ENCODE measurements around the gene ANTXRL. TPM values are rescaled to one million over a fixed set of nuclear protein-coding genes. Genes with fewer than 3 reads are reported as not detected.
"Not testable (repeated sequence)": the region's sequence is repeated elsewhere in the genome, so short reads cannot be mapped to it uniquely, and the experiment has no call there.

Gene ANTXRL
- total RNA-seq, 4 donors from 2014 or later = not detected

GRCh38 chr10:46272863-46273415 is 13.9 kb upstream of the ANTXRL start:
- intact Hi-C loops (cut with DNase I) = no loop called here
- no peaks in the 10 kb centered on the region for H3K4me1 ChIP-seq
- no peak overlapping the region for H3K4me3 ChIP-seq
- H3K27me3 ChIP-seq = no peaks in the 10 kb centered on the region
- DNase-seq = no peak
- 55 to 93% methylated on average over 3 of the region's 4 CpGs for WGBS, 2 donors
- H3K27ac ChIP-seq = no peak overlapping the region
- H3K9me3 ChIP-seq = no peaks in the 10 kb centered on the region
- TF ChIP-seq CTCF (IDR thresholded peaks at IDR 0.05) (no peak), POLR2A (IDR thresholded peaks at IDR 0.05) (no peak)
- H3K36me3 ChIP-seq = no peaks in the 10 kb centered on the region

- no peaks in the 10 kb centered on the region for H3K27me3 ChIP-seq
- no peaks in the 10 kb centered on the region for H3K4me1 ChIP-seq
- no peaks in the 10 kb centered on the region for H3K36me3 ChIP-seq
- no peaks in the 10 kb centered on the region for H3K9me3 ChIP-seq
- intact Hi-C loops (cut with DNase I) = no loop called here
- H3K4me3 ChIP-seq = no peak overlapping the region
- WGBS, 2 donors = 78 to 95% methylated on average over 2 to 5 of the region's 9 CpGs
- DNase-seq = no peak
- TF ChIP-seq CTCF (IDR thresholded peaks at IDR 0.05) (peak in 1 of 6 experiments; percentile 16), POLR2A (IDR thresholded peaks at IDR 0.05) (no peak)
- no peak overlapping the region for H3K27ac ChIP-seq
Observed at GRCh38 chr10:46273506-46274477, 13.0 kb upstream of the ANTXRL start.

- peaks cover 0 to 6% (median 0%) of the 10 kb centered on the region in 4 donors for H3K27me3 ChIP-seq
- H3K9me3 ChIP-seq = no peaks in the 10 kb centered on the region
- no peak overlapping the region for H3K4me3 ChIP-seq
- no peaks in the 10 kb centered on the region for H3K36me3 ChIP-seq
- no peak overlapping the region for H3K27ac ChIP-seq
- no peak for TF ChIP-seq POLR2A (IDR thresholded peaks at IDR 0.05)
- TF ChIP-seq CTCF (IDR thresholded peaks at IDR 0.05) = no peak
- DNase-seq = no peak
- intact Hi-C loops (cut with DNase I) = no loop called here
- 79 to 90% methylated on average over 2 of the region's 2 CpGs for WGBS, 2 donors
- H3K4me1 ChIP-seq = peaks cover 4 to 7% (median 5%) of the 10 kb centered on the region in 3 donors
Observed at GRCh38 chr10:46277840-46278239, 9.0 kb upstream of the ANTXRL start.

GRCh38 chr10:46282421-46282831 is 4.4 kb upstream of the ANTXRL start:
- peak overlapping the region; percentile 22 to 69 (median 46) for H3K4me3 ChIP-seq
- peaks cover 18 to 32% (median 21%) of the 10 kb centered on the region in 3 donors for H3K4me1 ChIP-seq
- not testable (repeated sequence) for H3K36me3 ChIP-seq, H3K9me3 ChIP-seq, H3K27me3 ChIP-seq, DNase-seq
- WGBS, 2 donors = 14 to 80% methylated on average over 1 to 4 of the region's 20 CpGs
- intact Hi-C loops (cut with DNase I) = loop anchor here (5.0 kb wide), 1 partner anchor 1100 kb away; the partner anchor contains the start of gene ZNF488
- H3K27ac ChIP-seq = peak overlapping the region in 3 of 4 donors; percentile 22 to 61 (median 58)

GRCh38 chr10:46282842-46283574 is 3.8 kb upstream of the ANTXRL start:
- peaks cover 0 to 7% (median 0%) of the 10 kb centered on the region in 4 donors for H3K27me3 ChIP-seq
- peak in 1 of 4 donors; percentile 14 for TF ChIP-seq POLR2A (IDR thresholded peaks at IDR 0.05)
- TF ChIP-seq CTCF (IDR thresholded peaks at IDR 0.05) = no peak
- peaks cover 18 to 32% (median 21%) of the 10 kb centered on the region in 3 donors for H3K4me1 ChIP-seq
- H3K36me3 ChIP-seq = no peaks in the 10 kb centered on the region
- peak overlapping the region; percentile 22 to 69 (median 46) for H3K4me3 ChIP-seq
- H3K27ac ChIP-seq = peak overlapping the region in 3 of 4 donors; percentile 22 to 61 (median 58)
- no peak for DNase-seq
- intact Hi-C loops (cut with DNase I) = loop anchor here (5.0 kb wide), 1 partner anchor 1099 kb away; the partner anchor contains the start of gene ZNF488
- H3K9me3 ChIP-seq = no peaks in the 10 kb centered on the region
- WGBS, 2 donors = 16 to 45% methylated on average over 3 of the region's 51 CpGs

Data from esophagus squamous epithelium (tissue), 5 donors.